HG02884 (cell line): ENCODE results near the gene TAS2R8.
"Not testable (repeated sequence)": the region's sequence is repeated elsewhere in the genome, so short reads cannot be mapped to it uniquely, and the experiment has no call there.

Source experiments
- ATAC-seq: cut with Tn5 transposase; IDR thresholded peaks from one replicate; pipeline ENCODE4 v1.9.1; 2021; ENCODE audit warnings: mild to moderate bottlenecking, moderate library complexity; ENCODE audit not compliant: unreplicated experiment

Gene TAS2R8, protein sequence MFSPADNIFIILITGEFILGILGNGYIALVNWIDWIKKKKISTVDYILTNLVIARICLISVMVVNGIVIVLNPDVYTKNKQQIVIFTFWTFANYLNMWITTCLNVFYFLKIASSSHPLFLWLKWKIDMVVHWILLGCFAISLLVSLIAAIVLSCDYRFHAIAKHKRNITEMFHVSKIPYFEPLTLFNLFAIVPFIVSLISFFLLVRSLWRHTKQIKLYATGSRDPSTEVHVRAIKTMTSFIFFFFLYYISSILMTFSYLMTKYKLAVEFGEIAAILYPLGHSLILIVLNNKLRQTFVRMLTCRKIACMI

DNA sequence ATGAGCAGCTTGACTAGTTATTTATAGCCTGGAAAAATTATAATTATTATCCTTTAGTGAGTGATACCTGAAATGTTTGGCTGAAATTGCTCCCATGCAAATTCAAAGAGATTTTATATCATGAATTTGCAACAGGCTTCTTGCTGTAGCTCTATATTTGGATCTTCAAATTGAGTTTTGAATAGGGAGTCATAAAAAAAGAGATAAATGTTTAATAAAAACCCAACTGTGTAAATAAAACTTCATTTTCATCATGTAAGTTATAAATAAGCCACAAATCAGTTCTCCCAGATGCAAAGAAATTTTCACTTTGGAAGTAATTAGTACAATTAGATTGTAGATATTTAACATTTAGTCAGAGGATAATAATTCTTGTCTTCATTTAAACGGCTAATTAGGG, at the start of gene TAS2R8:
TSS of gene TAS2R8 (minus strand) at position 101 of the 400 bp plus-strand sequence. CDS start 306 bp downstream, outside the sequence.
- no peak for ATAC-seq

DNA sequence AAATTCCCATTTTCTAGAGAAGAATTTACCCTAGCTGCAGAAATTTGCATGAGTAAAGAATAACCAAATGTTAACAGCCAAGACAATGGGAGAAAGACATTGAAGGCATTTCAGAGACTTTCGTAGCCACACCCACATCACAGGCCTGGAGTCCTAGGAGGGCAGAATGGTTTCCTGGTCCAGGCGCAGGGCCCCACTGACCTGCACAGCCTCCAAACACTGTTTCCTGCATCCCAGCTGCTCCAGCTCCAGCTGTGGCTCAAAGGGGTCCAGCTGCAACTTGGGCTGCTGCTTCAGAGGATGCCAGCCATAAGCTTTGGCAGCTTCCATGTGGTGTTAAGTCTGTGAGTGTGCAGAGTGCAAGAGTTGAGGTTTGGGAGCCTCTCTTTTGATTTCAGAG, 48.7 kb upstream of the TAS2R8 start:
- ATAC-seq = no peak

DNA sequence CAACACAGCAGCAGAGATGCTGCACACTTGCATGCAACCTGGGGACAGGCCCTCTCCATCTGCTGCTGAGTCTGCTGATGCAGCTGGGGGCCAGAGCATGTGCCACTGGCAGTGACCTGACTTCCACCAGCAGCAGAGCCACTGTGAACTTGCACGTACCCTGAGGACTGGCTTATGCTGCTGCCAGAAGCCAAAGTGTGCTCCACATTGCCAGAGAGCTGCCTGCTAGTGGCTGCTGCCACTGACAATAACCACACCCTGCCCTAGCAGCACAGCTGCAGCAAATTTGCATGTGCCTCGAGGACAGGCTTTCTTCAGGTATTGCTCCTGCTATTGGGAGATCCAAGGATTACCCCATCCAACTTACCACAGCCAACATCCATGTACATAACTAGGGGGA, 46.7 kb upstream of the TAS2R8 start:
- ATAC-seq = no peak

DNA sequence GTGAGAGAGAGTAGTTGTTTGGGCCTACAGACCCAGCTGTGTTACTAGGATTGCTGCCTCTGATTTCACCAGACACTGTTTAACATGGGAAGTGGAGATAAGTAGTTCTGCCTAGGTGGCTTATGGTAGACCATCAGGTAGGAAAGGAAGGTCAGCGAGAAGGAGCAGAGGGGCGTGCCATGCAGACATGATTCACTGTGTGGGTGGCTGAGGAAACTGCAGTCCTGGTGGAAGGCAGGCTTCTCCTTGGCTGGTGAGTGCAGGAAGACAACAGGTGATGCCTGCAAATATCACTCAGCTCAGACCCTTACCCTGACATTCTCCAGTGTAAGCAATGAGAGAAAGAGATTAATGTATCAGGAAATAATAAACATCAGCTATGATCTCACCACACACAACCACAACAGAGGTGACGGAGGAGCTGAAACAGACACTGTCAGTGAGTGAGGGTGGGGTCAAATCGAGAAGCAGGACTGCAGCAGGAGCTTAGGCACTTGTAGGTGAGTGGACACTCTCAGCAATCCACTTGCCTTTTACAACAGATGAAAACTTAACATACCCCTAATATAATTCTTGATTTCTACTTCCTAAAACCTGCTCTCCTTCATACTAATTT, 44.3 kb upstream of the TAS2R8 start:
- ATAC-seq = no peak

DNA sequence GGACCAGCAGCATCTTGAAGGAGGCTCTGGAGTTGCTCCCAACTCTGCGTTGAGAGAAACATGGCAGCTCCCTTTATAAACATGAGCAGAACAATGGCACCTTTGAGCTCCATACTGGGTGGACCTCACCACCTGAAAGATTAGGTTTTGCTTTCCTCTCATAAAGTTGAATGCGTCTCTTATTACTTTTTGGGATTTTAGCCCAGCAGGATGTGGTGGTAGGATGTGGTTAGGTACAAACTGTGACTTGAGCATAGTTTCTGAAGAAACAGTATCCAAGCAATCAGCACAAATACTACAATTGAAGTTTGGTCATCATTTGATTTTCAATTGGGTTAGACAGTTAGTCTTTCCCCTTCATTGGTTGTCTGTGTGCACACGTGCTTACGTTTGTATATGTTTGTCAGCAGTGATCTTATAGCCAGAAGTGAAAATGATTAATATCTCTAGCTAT, 42.4 kb upstream of the TAS2R8 start, which contains the start of gene PRR4:
TSS of gene PRR4 (minus strand) at position 51 of the 454 bp plus-strand sequence. CDS start at position 13, 38 bp downstream.
- ATAC-seq = no peak

DNA sequence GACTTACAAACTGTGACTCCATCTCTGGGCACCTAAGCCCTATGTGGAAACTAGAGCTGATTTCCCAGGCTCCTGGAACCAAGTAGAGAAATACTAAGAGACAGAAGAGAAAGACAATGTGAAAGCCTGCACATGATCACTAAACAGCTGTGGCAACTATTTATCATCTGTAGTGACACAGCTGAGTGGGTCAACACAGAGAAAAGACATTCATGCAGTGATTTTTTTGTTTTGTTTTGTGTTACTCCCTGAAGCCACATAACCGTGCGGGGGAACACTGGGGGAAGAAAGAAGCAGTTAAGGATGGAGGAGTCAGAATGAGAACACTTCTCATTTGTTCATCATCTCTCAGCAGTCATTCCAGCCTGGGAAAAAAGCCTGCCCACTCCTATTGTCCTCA, 40.7 kb upstream of the TAS2R8 start:
- no peak for ATAC-seq

DNA sequence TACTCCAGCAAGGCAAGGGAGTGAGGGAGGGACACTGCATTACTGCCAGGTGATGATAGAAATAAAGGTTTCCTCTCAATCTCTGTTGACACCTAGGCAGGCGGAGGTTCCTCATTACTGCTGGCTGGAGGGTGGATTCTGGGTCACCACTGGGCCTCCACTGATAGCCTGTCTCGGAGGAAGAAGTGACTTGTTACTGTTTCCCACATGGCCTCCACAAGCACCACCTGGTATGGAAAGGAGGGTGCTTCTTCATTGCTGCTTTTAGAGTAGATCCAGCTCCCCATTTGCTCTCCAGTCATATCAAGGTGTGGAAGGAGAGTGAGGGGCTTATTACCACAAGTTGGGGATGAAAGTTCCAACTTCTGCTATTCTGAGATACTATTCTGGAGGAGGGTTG, 35.8 kb upstream of the TAS2R8 start:
- ATAC-seq = no peak

DNA sequence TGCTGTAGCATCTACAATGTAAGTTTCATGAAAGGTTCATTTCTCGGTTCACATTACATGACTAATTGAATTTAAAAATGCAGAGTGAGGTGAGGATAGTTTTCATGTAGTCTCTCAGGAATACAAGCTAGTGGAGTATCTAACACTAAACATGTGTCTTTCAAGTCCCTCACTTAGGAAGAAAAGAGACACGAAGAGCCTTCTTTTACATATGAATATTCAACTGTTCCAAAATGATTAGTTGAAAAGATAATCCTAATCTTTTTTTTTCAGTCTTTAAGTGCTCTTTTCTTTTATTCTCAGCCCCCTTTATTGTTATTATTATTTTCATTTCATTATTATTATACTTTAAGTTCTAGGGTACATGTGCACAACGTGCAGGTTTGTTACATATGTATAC, 31.4 kb upstream of the TAS2R8 start:
- ATAC-seq = no peak

DNA sequence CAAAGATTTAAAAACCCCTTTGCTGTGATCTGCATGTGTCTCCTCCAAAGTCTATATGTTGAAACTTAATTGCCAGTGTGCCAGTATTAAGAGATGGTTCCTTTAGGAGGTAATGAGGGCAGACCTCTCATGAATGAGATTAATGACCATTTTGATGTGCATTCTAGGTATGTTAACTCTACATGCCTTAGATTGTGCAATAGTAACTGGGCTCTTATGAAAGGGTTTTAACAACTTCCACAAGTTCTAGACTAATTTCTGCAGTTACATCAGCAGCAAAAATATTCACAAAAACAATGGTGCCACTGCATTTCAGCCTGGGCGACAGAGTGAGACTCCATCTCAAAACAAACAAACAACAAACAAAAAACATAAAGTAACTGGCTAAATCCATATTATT, 22.9 kb upstream of the TAS2R8 start:
- no peak for ATAC-seq

DNA sequence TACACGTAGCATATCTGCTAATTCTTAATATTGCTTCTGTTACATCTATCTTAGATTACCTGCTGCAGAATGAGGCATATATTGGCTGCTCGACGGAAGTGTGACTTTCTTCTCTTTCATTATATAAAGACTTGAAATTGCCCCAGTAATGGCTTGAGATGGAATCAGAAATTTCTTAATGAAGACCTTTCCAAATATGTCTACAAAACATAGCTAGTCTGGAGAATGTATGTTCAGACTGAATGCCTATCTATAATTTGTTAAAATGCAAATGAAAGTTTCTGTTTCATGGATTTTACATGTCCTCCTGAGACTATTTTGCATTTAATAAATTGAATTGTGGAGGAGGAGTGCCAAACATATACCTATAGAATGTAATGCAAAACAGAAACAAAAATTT, 19.2 kb upstream of the TAS2R8 start, which contains the start of gene TAS2R10:
TSS of gene TAS2R10 (minus strand) at position 101 of the 400 bp plus-strand sequence. CDS start at position 12, 89 bp downstream.
- no peak for ATAC-seq

DNA sequence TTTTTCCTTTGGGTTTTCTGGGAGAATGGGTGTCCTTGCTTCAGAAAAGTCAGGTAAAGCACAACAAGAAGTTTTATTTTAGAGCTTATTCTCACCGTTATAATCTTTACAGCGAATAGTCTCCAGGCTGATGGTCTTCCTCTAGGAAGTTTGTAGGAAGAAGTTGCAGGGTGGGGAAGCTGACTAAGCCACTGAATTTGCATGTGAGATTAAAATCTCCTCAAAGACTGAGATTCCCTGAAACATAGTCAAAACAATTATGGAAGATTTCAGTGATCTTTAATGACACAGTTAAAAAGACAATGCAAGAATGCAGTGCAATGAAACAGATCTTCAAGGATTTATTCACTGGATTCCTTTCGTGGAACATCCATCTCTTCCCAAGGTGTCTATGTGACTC, 17.9 kb upstream of the TAS2R8 start:
- no peak for ATAC-seq

DNA sequence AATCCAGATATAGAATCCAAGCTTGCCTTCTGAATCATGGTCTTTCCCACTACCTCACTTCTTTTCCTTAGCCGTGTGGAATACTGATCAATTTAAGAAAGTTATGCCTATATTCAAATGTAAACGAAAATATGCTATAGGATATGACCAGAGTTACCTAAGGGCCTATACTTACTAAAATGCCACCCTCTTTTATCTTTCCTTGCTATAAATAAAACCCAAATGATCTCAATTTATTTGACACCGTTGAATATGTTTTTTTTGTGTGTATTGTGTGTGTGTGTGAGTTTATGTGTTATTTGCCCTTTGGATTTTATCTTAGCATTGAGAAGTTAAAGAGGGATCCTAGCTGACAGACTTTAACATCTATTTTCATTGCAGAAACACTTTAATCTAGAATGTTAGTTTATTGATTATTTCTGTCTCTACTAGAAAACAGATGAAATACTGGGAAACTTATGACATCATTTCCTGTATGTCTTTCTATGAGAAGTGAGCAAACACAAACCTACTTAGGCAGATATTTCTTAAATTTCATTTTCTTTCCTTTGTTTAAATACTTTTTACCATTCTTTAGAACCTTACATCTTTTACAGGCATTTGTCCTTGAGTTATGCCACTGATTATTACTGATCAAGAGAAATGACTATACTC, 4.9 kb upstream of the TAS2R8 start:
- ATAC-seq = no peak

DNA sequence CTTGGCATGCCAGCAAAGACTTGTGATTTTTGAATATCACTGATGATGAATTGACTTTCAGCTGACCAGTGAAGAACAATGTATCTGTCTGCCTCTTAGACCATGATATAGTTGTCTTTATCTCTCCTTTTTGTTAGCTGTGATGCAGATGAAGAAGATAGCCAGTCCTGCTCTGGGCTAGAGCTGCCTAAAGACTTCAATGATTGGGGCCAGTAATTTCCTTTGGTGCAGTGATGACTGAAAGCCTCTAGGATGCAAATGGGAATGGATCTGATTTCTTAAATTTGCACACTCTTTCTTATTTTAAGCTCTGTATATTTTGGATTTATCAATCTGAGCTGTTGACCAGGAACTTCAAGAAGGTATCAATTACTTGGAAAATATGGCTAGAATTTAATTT, 3.0 kb upstream of the TAS2R8 start, which contains the start of gene TAS2R9:
TSS of gene TAS2R9 (minus strand) at position 101 of the 400 bp plus-strand sequence. CDS start at position 8, 93 bp downstream.
- ATAC-seq = no peak

DNA sequence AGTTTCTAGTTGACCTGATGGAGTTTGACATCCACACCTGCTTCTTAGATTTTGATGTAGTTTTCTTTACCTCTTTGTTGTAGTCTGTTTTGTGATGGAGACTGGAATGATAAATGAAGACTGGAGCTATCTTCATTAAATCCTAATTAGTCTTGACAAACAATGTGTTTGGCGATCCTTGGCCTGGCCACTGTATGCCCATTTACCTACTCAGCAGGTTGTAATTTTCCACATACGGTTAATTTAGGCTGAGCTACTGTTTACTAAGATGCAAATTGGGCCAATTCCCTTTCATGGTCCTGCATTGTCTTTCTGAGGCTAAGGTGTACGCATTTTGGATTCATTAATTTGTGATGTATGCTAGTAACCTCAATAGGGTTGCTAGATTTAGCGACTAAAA, 4.5 kb downstream of the TAS2R8 start, which contains the start of gene TAS2R7:
TSS of gene TAS2R7 (minus strand) at position 41 of the 400 bp plus-strand sequence. CDS start 57 bp downstream, outside the sequence.
- ATAC-seq = no peak

DNA sequence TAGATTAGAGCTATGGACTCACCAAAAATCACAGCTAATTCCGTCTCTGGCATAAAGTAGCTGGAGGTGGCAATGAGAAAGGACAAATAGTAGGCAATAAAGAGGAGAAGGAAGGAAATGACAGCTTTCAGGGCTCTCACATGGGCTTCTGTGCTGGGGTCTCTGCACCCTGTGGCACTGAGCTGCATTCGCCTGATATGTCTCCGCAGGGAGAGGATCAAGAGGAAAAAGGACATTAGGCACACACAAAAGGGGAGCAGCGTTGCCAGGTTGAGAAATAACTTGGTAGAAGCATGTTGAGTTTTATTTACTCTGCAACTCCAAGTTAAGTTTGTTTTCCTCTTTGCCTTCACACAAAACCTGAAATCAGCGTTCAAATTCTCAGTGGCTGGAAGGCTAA, 5.3 kb downstream of the TAS2R8 start:
- no peak for ATAC-seq

DNA sequence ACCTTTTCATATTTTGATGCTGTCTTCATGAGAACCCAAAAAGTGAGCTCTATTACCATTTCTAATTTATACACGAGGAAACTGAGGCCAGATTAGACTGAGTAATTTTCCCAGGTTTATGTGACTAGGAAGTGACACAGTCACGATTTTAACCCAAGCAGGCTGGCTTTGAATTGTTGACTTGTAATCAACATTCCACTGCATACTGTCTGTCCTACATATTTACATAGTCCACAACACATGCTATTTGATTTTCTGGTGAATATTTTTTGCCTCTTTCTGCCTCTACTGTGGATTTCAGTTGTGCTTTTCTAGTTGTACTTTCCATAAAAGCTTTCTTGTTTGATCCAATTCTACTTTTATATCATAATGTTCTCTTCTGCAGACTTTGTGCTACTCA, 12.9 kb downstream of the TAS2R8 start:
- no peak for ATAC-seq

DNA sequence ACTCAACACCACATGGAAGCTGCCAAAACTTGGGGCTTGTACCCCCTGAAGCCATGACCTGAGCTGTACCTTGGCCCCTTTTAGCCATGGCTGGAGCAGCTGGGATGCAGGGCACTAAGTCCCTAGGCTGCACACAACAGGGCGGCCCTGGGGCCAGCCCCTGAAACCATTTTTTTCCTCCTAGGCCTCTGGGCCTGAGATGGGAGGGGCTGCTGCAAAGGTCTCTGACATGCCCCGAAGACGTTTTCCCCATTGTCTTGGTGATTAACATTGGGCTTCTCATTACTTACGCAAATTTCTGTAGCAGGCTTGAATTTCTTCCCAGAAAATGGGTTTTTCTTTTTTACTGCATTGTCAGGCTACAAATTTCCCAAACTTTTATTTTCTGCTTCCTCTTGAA, 15.3 kb downstream of the TAS2R8 start:
- not testable (repeated sequence) for ATAC-seq

DNA sequence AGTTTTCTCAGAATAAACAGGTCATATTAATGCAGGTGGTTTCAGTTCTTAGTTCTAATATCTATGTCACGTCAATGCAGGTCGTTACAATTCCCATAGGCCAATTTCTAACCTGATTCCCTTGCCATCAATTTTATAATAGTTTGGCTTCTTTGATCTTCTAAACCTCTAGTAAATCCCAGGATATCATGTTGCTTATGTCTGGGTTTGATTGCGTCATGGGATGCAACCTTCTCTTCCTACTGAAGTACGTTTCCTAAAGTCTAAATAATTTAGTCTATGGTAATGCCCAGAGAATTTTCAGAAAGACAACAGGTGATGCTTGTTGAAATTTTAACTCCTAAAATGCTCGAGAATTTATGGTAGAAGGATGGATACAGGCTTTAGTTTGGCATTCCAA, 23.8 kb downstream of the TAS2R8 start:
- ATAC-seq = no peak

DNA sequence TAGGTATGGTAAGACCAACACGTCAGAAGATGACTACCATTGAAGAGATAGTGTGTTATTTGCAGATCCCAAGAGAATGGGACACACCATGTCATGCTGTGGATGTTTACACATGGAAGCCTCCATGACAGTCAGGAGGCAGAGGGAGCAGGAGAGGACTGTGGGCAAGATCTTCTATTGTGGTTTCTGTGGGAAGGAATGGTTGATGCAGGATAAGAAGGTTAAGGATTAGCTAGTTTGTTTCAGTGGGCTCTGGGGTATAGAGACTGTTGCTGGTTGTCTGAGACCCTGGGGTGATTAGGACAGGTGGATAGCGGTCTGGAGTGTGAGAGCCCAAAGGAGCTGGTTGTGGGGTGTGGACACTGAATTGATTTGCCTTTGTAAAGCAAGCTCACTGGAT, 28.0 kb downstream of the TAS2R8 start:
- ATAC-seq = no peak

DNA sequence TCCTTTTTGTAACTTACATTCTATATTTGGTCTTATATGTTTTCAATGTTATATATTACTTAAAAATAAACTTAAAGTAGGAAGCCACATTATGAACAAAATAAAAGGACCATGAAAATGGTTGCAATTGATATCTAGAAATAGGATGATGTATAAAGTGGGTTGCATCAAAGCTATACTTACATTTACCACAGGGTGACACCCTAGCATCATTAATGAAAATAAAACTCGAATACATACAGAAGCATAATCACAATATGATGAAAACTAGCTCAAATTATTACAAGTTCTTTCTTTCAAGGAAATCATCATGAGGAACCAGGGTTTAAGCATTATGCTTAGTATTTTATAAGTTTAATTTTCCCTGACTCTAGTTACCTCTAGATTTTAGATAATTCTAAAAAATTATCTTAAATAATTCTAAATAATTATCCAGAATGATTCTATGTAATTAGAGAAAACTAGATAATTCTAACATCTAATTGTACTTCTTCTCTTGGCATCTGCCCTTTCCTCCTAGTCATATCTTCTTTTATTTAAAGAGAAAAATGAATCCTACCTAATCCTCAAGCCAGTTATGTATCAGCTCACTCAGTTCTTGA, 35.9 kb downstream of the TAS2R8 start:
- no peak for ATAC-seq

DNA sequence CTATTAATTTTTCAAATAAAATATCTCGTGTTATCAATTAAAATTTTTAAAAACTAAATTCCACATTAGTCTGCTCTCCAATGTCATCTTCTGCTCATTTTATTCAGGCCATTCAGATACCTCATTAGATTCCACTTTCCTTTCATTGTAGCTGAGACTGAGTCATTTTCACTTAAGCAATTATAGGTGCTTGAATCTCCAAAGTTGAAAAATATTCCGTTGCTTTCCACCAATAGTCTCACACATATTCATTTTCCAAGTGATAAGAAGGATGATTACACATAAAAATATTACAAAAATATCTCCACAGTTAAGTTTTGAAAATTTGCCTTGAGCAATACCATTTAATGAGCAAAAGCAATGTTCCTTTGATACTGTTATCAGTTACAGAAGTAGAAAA, 47.4 kb downstream of the TAS2R8 start:
- ATAC-seq = no peak
